D341Med (cell line): Measurements from ENCODE around the gene CNPY1.

Experiments used
- DNase-seq: peaks from one replicate; pipeline ENCODE4 v3.0.0; 2012; ENCODE audit warnings: low spot score

CNPY1 gene

GRCh38 chr7:155489158-155489840 lies 57.1 kb downstream of the CNPY1 start:
- DNase-seq, result peak; percentile 20

GRCh38 chr7:155488483-155489127 lies 57.8 kb downstream of the CNPY1 start:
- peak; percentile 18 for DNase-seq

- DNase-seq, result peak; percentile 24
Observed at GRCh38 chr7:155487509-155488482, 58.6 kb downstream of the CNPY1 start.

- DNase-seq, result no peak
Observed at GRCh38 chr7:155486783-155487508, 59.4 kb downstream of the CNPY1 start.

GRCh38 chr7:155484483-155485399 lies 61.6 kb downstream of the CNPY1 start:
- peak; percentile 19 for DNase-seq

- DNase-seq, result peak; percentile 37
Observed at GRCh38 chr7:155483868-155484325, 62.5 kb downstream of the CNPY1 start.

GRCh38 chr7:155483245-155483644 lies 63.1 kb downstream of the CNPY1 start:
- DNase-seq, result no peak

GRCh38 chr7:155482511-155483183 lies 63.7 kb downstream of the CNPY1 start:
- peak; percentile 20 for DNase-seq

- peak; percentile 26 for DNase-seq
Observed at GRCh38 chr7:155481764-155482163, 64.6 kb downstream of the CNPY1 start.

GRCh38 chr7:155477476-155477875 lies 68.9 kb downstream of the CNPY1 start:
- DNase-seq, result no peak

- no peak for DNase-seq
Observed at GRCh38 chr7:155471718-155472117, 74.6 kb downstream of the CNPY1 start.

GRCh38 chr7:155470686-155471638 lies 75.4 kb downstream of the CNPY1 start:
- DNase-seq, result no peak

- no peak for DNase-seq
Observed at GRCh38 chr7:155470186-155470487, 76.2 kb downstream of the CNPY1 start.

GRCh38 chr7:155469311-155470185 lies 76.8 kb downstream of the CNPY1 start:
- DNase-seq, result no peak

- DNase-seq, result no peak
Observed at GRCh38 chr7:155468785-155469148, 77.6 kb downstream of the CNPY1 start.

- no peak for DNase-seq
Observed at GRCh38 chr7:155467846-155468784, 78.2 kb downstream of the CNPY1 start.
